ENCODE measurements around the gene FAM47B. TPM values are rescaled to one million over a fixed set of nuclear protein-coding genes. Genes with fewer than 3 reads are reported as not detected.

FAM47B gene
- not detected for total RNA-seq
- long read RNA-seq: 0 reads

DNA sequence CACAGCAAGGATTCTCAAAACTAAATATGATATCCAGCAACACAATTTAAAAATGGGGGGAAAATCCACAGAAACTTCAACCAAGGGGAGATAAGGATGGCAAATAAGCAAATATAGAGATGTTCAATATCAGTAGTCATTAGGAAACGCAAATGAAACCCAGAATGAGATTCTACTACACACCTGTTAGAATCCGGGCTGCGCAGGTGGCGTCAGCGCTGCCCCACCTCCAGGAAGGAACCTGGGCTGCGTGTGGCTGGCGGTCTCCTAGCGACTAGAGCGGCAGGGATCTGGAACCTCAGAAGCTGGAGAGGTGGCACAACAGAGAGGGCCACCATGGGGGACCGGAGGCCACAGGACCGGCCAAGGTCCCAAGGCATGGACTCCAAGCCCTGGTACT is at the start of gene FAM47B:
FAM47B (plus strand) TSS at position 301 of the 400 bp plus-strand sequence; CDS start at position 337, 36 bp downstream.
- ATAC-seq (ENCODE audit: poor library complexity) (no peak), DNase-seq (no peak)
- intact Hi-C loops (cut with DNase I): no loop called here

DNA sequence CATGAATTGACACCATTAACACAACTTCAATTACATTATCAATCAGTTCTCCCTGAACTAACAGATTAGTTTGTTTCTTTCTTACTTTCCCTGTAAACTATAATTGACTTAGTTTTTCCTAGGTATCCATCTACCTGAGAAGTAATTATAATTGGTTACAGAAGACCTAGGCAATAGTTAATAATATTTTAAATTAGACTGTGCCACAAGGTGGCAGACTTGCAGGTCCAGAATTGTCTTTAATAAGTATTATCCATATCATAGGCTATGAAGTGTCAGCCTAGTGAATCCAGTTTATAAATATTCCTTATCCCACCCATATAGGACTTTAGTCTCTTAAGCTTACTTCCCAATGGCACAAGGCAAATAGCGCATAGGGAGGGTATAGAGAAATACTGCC is 48.9 kb upstream of the FAM47B start:
- DNase-seq: no peak
- ATAC-seq (ENCODE audit: poor library complexity): no peak
- intact Hi-C loops (cut with DNase I): no loop called here

DNA sequence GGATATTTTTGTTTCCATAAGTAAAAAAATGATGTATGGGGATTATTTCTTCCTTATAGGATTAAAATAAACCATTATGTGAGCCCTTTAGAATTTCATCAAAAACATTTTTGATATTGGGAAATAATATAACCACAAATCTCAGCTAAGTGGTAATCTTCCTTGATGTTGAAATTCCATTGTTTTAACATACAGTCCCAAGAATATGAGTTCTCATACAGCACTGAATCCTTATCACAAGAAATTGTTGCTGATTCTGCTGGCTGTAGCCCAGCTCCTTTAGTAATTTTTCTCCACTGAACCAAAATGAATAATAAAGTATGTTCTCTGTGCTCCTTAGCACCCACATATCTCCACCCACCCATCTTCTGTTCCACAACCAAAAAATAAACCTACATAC is 41.9 kb upstream of the FAM47B start:
- ATAC-seq (ENCODE audit: poor library complexity) (no peak), DNase-seq (no peak)
- intact Hi-C loops (cut with DNase I): no loop called here

DNA sequence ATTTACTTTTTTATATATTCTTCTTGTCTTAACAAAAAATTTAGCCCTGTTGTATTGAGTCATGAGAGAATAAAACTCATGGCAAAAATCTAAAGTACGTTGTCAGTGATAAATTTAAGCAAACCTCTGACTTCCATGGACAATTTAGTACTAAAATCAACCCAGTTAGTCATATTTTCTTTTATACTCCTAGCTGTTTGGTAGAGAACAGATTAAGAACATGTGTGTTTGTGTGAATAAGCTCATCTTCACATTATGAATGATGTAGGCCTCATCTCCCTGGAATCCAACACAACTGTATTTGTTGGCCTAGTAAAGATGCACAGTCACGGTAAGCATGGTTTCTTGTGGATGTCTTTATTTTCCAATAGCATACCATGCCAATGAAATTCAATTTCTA is 40.8 kb upstream of the FAM47B start:
- no peak for ATAC-seq (ENCODE audit: poor library complexity)
- intact Hi-C loops (cut with DNase I): no loop called here
- no peak for DNase-seq

DNA sequence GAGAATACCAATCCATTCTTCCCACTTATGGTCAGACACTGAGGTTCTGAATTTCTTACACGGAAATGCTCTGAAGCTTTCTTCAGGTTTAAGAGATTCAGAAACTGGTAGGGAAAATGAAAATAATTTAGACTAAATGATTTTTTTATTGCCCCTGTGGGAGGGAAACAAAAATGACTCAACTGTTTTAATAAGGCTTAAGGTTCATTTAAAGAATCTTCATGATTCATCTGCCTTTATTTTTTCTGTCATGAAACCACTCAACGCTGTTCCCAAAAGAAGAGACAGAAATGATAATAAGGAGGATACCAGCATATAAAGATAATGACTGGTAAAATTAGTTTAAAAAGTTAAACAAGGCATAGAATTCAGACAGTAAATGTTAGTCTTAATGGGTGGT is 39.3 kb upstream of the FAM47B start:
- DNase-seq: no peak
- intact Hi-C loops (cut with DNase I): no loop called here
- no peak for ATAC-seq (ENCODE audit: poor library complexity)

DNA sequence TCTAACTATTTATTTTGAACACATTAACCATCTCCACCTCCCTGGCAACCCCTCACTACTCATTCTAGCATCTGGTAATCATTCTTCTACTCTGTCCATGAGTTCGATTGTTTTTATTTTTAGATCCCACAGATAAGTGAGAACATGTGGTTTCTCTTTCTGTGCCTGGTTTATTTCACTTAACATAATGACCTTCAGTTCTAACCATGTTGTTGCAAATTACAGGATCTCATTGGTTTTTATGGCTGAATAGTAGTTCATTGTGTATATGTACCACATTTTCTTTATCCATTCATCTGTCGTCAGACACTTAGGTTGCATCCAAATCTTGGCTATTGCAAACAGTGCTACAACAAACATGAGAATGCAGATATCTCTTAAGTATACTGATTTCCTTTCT is 33.4 kb upstream of the FAM47B start:
- no peak for ATAC-seq (ENCODE audit: poor library complexity)
- DNase-seq: no peak
- intact Hi-C loops (cut with DNase I): no loop called here

DNA sequence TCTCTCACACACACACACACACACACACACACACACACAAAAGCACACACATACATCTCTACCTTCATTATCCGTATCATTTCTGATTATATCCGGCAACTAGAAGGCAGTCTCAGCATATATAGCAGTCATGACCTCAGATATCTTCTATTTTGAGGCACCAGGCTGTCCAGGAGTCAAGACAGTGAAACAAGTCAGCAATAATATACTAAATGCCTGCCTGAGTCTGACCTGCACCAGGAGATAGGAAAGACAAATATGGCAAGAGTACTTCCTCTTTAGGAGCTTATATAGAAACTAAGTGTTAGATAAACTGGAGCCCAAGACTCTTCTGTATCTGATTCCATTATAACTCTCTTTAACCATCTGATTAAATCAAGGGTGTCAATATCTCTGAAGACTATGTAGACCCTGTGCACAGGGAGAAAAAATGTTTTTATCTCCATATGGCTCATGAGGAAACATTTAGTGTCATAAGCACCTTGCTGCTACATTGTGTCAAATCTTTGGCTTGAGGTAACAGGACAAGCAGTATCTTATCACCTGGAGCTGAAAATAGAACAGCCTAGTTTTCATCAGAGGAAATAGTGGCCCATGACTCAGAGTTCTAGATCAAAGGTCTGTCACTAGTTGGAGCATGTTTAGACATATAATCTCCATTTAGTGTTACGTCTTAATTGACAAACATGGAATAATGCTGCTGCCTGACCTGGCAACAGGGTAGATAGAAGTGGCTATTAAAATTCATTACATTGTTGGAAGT is 27.0 kb upstream of the FAM47B start:
- ATAC-seq (ENCODE audit: poor library complexity) (peak; percentile 56), DNase-seq (no peak)
- intact Hi-C loops (cut with DNase I): no loop called here

DNA sequence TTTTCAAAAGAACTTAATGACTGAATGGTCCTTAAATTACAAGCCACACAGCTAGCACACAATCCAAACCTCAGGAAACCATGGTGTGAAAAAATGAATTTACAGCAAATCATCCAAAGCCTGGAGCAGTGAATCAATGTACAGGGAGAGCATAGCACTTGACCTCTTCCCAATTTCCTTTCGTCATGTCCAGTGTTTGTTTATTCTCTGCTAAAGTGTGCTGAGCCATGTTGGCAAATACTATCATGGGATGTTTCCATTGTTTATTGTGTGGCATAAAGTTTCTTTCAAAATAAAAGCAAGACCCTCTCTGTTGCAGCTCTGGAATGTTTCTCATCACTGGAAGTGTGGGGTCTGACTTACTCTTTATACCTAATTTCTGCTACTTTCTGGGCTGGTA is 25.4 kb upstream of the FAM47B start:
- intact Hi-C loops (cut with DNase I): no loop called here
- ATAC-seq (ENCODE audit: poor library complexity): no peak
- DNase-seq: no peak

DNA sequence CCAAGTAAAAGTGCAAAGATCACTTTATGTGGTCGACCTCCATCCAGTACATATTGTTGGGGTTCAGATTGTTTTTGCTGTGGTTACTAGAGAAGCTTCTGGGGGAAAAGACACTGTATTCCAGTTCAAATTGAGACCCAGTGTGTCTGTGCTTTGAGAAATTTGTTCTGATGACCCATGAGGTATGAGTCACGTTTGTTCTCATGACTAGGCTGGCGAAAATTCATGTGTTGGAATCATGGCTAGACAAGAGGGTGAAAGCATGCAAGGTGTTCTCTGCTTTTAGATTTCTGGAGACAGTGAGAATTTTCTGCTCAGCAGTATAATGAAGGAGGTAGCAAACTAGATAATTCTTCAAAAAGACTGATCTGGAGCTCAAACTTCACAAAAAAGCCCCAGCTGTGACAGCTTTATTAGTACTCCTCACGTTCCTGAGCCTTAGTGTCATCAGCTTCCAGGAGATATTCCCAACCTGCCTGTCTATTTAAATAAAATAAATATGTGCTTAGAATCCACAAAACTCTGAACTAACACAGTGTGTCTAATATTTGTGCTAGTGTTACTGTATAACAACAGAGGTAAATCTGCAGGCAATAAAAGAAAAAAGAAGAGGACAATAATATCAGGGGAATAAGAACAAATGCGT is 24.4 kb upstream of the FAM47B start:
- ATAC-seq (ENCODE audit: poor library complexity) (no peak), DNase-seq (no peak)
- intact Hi-C loops (cut with DNase I): no loop called here

DNA sequence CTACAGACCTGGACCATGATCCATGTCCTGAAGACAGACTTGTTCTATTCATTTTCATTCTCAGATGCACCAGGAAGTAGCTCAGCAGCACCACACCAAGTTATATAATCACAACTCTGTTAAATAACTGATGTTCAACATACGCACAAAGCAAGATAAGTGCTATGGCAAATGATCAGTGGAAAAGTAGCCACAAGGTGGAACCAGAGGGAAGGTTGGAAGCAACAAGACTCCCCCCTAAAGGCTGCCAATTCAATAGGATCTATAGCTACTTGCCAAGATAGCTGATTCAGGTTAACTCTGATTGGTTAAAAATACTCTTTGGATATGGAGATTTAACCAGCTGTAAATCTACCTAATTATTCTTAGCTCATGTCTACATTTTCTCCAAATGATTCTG is 23.7 kb upstream of the FAM47B start:
- ATAC-seq (ENCODE audit: poor library complexity): no peak
- no peak for DNase-seq
- intact Hi-C loops (cut with DNase I): no loop called here

DNA sequence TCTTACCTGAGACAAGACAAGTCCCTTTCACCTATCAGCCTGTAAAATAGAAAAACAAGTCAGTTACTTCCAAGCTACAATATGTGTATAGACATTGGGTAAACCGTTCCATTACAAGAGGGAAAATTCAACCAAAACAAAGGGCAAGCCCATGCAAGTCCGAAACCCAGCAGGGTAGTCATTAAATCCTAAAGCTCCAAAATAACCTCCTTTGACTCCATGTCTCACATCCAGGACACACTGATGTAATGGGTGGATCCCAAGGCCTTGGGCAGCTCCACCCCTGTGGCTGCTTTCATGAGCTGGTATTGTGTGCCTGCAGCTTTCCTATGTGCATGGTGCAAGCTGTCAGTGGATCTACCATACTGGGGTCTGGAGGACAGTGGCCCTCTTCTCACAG is 14.7 kb upstream of the FAM47B start:
- intact Hi-C loops (cut with DNase I): no loop called here
- DNase-seq (no peak), ATAC-seq (ENCODE audit: poor library complexity) (no peak)

DNA sequence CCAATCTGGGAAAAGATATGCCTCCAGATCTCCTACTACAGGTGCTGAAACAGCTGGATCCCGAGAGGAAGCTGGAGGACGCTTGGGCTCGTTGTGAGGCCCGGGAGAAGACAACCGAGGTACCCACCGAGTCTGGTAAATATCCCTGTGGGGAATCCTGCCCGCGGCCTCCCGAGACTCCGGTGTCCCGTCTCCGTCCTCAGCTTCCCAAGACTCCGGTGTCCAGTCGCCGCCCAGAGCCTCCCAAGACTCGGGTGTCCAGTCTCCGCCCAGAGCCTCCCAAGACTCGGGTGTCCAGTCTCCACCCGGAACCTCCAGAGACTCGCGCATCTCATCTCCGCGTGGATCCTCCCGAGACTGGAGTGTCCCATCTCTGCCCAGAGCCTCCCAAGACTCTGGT is 639 bp downstream of the FAM47B start:
- intact Hi-C loops (cut with DNase I): no loop called here
- DNase-seq (no peak), ATAC-seq (ENCODE audit: poor library complexity) (no peak)

DNA sequence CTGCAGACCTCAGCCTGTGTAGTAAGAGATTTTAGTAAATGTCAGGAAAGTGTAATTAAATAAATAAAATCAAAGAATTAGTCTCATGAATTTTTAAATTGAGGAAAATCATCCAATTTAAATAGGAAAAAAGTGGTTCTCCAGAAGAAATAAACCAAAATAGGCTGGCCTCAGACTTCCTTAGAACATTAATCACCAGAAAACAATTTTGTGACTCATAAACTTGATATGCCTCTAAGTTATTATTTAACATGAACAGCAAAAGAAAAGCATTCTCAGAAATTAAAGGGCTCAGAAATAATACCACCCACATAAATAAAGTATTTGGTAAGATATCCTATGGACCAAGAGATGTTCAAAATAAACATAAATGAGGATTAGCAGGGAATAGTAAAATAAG is 14.3 kb downstream of the FAM47B start:
- ATAC-seq (ENCODE audit: poor library complexity) (no peak), DNase-seq (no peak)
- intact Hi-C loops (cut with DNase I): no loop called here

DNA sequence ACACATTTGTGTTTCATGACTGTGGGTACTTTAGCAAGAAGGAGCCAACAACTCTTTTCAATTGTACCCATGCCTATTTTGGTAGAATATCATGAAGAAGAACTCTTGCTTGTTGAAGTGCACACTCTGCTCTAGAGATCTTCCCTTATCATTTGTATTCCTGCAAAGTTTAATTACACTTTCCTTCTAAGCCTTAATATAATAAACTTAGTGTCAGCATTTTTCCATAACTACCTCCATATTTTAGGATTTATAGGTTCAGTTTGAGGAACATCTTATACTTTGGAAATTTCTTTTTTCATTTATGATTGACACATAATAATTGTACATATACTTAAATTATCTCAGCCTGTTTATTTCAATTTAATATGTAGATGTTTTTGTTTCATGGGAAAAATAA is 19.1 kb downstream of the FAM47B start:
- intact Hi-C loops (cut with DNase I): no loop called here
- DNase-seq (no peak), ATAC-seq (ENCODE audit: poor library complexity) (no peak)

DNA sequence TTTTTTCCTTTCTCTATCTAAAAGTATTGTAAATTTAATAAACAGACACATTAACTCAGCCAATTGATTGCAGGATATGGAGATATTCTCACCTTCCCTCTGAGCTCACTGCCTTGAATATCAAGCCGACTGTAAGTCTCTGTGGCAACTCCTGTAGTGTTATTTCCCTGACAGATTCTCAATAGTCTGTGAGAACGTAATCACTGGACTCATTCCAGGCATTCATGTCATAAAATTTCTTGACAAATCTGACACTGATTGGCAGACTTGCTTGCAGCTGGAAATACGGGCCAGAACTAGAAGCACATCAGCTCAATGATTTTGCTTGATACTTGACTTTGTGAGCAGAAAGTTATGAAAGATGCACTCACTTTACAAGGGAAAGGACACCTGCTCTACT is 29.6 kb downstream of the FAM47B start:
- intact Hi-C loops (cut with DNase I): no loop called here
- ATAC-seq (ENCODE audit: poor library complexity): no peak
- DNase-seq: no peak

DNA sequence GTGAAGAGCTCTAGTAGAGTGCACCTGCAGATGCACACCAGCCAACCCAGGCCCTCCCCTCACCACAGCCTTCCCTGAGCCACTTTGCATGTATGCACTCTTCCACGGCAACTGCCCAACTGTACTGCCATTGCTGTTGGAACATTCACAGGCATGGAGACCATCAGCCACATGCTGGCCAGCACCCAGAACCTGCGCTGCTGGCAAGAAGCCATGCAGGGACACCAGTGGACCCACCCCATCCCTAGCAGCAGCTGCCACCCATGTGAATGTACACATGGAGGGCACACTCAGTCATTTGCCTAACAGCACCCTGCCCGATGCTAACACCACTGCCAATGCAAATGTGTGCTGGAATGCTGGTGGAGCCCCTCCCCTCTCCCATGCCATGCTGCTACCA is 35.6 kb downstream of the FAM47B start:
- ATAC-seq (ENCODE audit: poor library complexity) (no peak), DNase-seq (no peak)
- intact Hi-C loops (cut with DNase I): no loop called here

DNA sequence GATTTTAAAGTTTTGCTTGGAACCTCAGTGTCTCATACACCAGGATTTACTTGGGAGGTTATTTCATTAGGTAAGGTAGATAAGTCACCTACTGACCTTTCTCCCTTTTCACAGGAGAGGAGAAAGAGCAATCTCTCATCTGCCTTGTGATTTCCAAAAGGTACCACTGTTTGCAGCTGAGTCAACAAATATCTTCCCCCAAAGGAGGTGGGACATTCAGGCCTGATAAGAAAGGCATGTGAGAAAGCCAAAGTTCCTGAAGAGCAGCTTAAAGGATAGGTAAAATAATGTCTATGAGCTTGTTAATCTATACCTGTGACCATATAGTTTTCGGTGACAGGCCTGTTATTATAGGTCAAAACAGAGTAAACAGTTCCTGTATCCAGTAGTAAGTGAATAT is 45.0 kb downstream of the FAM47B start:
- intact Hi-C loops (cut with DNase I): no loop called here
- ATAC-seq (ENCODE audit: poor library complexity) (no peak), DNase-seq (no peak)

Data from Right ventricle myocardium superior (tissue), 1 donor.